ENCODE results near the gene WWOX.

Gene WWOX

DNA sequence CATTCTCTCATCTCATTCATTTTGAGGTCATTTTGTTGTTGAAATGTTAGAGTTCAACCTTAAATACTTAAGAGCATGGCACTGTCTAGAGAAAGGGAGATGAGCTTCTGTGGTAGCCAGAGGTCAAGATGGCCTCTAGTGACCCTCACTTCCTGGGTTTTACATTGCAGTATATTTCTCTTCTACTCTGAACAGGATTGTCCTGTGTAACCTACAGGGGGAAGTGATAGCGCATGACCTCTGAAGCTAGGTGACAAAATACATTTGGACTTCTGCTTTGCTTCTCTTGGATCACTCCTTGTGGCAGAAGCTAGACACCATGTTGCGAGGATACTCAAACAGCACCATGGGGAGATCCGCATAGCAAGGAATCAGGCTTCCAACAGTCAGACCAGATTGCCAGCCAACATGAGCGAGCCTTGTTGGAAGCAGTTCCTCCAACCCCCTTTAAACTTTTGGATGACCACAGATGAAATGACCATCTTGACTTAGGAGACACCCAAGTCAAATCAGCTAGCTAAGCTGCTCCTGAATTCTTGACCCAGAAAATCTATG lies 752.7 kb downstream of the WWOX start:
- DNase-seq (ENCODE audit: low spot score): no peak

DNA sequence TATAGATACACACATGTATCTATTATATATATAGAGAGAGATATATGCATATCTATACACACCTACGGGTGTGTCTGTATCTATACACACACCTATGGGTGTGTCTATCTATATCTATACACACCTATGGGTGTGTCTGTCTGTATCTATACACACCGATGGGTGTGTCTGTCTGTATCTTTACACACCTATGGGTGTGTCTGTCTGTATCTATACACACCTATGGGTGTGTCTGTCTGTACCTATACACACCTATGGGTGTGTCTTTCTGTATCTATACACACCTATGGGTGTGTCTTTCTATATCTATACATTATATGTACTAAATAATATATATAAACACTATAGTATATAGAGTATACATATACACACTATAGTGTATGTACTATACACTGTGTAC lies 762.6 kb downstream of the WWOX start:
- DNase-seq (ENCODE audit: low spot score): no peak

DNA sequence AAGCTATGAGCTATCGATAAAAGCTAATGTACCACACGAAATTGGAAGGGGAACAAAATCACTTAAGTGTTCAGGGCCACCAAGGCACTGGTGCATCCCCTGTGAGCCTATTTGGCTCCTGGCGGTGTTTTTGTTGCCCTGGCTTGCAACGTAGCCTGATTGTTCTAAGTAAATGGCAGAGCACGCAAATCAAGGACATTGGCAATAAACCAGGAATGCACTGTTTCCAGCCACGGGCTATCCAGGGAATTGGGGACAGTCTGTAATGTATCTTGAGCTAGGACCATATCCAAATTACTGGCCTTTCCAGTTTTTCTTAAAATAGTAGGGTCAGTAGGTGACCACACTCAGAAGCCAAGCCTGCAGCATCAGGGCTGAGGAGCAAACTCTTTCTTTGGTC lies 767.1 kb downstream of the WWOX start:
- DNase-seq (ENCODE audit: low spot score): no peak

DNA sequence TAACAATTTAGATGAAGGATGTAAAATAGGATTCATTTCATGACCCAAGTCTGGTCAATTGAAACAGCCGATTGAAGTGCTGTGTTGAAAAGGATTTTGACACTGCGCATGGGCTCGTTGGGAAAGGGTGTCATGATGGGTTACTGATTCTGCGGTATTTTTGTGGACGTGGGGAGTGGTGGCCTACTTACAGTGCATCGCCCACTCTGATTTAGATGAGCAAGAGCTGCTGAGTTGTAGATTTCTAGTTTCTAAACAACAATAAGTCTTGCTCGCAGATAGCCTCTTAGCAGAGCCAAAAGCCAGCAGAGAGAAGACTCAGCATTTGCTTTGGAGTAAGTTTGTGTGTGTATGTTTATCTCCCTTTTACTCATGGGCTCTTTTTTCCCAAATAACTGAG lies 770.0 kb downstream of the WWOX start:
- no peak for DNase-seq (ENCODE audit: low spot score)

DNA sequence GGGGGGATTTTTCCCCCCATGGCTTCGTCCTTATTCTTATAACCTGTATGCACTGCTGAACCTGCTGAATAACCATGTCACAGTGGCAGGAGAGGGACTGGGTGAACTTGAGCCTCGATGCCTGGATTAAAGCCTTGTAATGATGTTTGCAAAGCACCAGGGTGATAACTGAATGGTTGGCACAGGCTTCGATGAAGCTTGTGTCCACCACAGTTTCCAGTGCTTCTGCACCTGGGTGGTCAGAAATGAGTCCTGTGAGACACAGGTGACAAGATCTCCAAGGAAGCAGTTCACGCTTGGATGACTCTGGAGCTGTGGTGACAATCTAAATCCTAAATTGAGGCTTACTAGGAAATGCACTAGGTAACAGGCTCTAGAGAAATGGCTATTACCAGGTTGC lies 771.8 kb downstream of the WWOX start:
- DNase-seq (ENCODE audit: low spot score): no peak

DNA sequence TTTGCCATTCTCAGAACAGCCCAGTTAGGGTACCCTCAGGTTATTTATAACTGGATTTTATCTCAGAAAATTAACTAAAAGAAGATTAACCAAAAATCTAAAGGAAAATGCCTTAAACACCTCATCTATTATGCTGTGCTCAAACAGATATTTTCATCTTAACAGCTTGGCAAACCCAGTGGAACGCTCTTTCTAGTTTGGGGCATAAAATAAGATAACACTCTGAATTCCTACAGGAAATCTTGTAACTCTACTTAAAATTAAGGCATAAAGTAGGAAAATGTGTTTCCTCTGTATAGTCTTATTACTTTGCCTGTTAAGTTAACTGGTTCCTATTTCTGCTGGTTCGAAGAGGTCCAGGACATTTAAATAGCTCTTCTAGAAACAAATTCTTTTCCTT lies 777.2 kb downstream of the WWOX start:
- DNase-seq (ENCODE audit: low spot score): no peak

DNA sequence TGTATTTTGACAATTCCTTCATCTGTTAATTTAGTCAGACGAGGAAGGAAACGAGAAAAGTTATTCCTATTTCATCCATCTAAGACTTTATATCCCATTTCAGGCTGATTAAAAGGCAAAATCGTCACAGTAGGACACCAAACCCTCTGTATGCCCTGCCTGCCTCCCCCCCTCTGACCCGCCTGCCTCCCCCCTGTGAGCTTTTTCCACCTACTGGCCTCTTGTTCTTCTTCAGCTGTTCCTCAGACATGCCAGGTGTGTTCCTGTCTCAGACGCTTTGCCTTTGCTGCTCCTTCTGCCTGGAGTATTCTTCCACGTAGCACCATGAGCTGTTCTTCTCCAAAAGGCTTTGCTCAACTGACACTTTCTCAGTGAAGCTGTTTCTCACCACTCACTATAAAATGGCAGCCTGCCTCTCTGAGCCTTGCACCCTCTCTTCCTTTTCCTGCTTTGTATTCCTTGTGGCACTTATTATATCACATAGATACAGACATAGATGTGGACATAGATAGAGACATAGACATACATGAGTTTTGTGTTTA lies 777.7 kb downstream of the WWOX start:
- DNase-seq (ENCODE audit: low spot score): no peak

DNA sequence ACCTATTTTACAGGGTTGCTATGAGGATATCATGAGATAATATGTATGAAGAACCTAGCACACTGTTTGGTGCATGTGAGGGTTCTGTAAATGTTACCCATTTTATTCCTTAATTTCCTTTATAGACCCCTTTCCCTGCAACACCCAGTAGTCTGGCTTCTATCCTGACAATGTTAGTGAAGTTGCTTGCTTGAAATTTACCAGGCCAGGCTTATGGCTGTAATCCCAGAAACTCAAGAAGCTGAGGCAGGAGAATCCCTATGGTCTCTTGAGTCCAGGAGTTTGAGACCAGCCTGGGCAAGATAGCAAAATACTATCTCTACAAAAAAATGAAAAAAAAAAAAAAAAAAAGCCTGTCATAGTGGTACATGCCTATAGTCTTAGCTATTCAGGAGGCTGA lies 779.1 kb downstream of the WWOX start:
- DNase-seq (ENCODE audit: low spot score): no peak

DNA sequence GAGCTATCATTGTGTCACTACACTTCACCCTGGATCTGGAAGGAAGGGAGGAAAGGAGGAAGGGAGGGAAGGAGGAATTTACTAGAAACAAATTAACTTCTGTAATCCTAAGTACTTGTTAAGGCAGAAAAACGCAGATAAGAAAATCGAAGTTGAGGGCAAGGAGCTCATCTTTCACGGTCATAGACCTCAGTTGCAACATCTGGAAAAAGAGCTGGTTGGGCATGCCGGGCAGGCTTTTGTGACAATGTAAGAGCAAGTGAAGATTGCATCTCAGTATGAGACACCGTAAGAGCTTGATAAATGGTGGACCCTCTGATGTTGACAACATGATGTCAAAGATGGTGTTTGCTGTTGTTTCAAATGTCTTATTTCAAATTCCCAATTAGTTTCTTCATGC lies 779.6 kb downstream of the WWOX start:
- no peak for DNase-seq (ENCODE audit: low spot score)

DNA sequence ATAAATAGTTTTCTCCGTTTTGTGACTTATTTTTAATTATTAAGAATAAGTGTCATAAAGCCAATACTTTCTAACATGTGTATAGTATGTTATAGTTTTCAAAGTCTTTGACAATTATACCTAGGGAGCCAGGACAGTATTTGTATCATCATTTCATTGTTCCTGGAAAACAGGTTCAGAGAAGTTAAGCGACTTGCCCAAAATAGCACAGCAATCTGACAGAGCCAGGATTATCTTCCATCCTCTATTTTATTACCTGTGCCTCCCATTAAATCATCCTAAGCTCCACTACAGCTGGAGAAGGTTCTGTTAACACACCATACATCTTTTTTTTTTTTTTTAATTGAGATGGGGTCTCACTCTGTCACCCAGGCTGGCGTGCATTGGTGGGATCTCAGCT lies 782.7 kb downstream of the WWOX start:
- DNase-seq (ENCODE audit: low spot score): no peak

DNA sequence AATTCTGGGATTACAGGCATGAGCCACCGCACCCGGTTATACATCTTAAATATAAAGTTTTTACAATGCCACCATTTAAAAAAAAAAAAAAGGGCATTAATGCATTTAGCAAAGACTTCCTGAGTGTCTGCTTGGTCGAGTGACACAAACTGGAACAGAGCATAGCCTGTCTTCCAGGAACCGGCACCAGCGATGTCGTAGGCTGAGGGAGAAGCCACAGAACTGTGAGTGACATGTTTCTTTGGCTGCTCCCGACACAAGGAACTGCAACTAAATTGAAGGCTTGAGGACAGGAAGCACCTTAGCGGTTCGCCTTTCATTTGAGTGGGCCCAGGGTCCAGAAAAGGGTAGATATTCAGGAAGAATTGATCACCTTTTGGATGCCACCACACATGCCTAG lies 783.3 kb downstream of the WWOX start:
- DNase-seq (ENCODE audit: low spot score): no peak

DNA sequence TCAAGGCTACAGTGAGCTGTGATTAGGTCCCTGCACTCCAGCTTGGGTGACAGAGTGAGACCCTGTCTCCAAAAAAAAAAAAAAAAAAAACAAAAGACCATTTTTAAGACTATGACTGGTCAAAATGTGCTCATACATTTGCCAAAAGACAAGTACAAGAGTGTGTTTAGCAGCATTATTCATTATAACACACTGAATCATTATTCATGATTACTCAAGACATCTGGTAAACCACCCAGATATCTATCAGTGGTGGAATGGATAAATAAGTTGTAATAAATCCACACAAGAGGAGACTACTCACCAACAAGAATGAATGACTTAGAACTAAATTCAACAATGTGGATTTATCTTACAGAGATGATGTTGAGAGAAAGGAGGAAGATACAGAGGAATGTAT lies 784.8 kb downstream of the WWOX start:
- DNase-seq (ENCODE audit: low spot score): no peak

DNA sequence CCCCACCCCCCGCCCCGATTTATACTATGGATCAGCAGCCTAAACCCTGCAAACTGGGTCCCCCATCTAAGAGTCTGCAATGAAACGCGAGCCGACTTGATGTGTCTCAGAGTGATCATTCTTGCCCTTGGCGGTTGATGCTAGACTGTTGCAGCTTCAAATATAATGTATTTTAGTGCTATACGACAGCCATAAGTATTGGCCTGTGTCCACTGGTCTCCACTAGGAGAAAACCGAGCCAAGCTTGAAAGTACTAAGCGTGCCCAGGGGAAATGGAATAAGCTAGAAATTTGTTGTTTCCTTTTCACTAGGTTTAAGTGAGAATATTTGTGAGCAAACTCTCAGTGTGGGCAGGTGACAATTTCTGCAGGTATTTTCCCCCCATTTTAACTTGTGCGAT lies 789.9 kb downstream of the WWOX start:
- no peak for DNase-seq (ENCODE audit: low spot score)

DNA sequence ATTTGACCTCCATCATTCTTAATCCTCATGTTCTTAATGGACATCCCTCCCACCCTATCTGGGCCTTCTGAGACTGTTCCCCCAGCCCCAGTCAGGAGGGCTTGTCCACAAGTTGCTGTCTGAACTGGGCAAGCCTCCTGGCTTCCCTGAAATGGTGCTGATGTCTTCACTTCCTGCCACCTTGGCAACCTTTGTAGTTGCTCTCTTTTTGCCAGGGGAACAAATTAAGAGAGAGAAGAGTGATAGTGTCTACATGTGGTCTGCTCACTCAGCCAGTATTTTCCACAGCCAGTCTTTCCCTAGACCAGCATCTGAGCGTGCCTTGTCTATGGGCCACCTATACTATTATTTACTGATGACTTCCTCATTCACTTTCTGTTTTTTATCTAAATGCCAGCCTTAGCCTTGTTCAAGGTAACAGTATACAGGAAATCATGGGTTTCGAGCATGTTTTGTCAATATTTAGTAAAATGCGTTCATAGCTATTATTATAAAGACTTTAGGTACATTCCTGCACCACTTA lies 791.0 kb downstream of the WWOX start:
- DNase-seq (ENCODE audit: low spot score): no peak

DNA sequence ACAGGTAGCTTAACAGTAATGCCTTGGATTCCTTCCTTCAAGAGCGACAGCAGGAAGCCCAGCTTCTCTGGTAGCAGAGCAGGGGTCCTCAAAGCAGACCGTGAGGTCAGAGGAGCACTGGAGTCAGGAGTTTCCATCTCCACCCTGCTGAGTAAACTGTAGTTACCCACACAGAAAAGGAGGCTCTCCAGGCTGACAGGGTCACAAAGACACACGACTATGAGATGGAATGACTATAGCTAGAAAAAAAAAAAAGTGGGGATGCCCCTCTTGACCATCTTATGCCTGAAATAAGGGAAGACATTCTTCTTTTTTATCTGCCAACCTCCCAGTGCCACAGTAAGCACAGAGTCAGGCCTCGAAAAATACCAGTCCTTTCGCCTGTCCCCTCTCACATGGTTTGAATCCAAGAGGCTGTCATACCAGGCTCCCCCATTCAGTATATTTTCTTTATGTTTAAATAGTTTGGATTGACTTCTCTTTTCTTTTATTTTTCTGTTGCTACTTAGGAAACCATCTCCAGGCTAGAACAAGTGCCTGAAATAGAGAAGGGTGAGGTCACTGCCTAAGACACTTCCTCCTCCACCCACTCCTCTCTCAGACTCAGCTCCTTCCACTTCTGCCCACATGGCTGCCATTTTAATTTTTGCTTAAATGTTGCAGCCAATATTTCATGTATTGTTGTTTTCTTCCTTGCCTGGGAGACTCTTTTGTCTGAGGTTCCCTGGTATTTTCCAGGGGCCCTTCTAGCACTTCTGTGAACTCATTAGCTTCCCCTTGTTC lies 793.7 kb downstream of the WWOX start:
- DNase-seq (ENCODE audit: low spot score): no peak

DNA sequence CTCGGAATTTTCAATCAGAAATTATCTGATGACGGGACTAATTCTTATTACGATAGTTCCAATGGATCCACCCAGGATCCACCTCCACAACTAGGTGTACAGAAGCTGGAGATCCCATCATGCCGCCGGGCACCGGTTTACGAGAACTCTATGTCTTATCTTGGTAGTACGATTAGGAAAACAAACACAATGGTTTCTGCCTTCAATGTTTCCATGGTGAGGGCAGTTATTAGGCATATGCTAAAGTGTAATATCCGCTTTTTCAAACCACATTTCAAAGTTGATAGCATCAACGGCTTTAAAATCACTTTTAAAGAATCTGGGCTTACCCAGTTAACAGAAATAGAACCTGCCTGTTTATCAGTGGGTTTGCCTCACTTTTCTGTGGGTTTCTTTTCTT lies 795.4 kb downstream of the WWOX start:
- DNase-seq (ENCODE audit: low spot score): no peak

DNA sequence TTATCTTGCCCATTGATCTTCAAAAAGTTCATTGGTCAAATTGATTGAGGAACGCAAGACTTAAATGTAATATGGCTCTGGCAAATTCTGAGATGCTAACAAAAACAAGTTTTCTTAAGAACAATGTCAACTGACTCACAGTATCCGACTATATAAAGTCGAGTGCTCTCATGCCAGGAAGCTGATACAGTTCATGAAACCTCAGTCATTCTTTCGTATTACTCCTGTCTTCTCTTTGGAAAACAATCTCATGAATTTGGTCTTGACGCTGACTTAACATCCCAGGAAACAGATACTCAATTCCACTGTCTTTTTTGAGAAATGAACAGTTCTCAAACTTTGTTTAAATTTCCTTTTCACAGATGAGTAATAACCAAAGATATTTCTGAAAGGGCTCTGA lies 796.2 kb downstream of the WWOX start:
- no peak for DNase-seq (ENCODE audit: low spot score)

DNA sequence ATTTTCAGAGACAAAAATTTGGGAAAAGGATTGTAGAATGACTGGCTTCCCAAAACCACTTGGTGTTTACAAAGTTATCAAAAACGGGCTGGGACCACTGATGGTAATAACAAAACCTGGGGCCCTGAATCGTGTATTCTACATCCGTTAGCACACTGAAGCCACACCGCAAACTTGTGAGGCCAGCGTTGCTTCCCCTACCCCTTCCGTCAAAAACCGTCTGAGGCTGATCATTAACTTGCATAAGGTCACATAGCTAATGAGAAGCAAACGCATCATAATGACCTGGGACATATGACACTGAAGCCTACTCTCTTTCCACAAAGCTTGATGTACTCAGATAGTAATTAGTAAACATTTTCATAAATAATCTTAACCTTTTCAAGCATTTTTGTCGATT lies 796.8 kb downstream of the WWOX start:
- DNase-seq (ENCODE audit: low spot score): no peak

DNA sequence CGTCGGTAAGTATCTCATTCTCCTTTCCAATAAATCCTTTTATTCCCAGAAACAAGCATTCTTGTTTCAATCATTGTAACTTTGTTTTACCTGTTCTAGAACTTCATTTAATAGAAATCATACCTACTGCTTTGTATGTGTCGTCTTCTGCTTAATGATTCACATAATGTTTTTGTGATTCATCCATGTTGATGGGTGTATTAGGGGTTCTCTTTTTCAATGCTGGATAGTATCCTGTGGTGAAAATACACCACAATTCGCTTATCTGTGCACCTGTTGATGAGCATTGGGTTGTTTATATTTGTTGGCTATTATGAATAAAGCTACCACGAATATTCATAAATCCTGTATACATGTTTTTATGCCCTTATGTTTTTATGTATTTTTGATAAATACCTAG lies 797.8 kb downstream of the WWOX start:
- no peak for DNase-seq (ENCODE audit: low spot score)

DNA sequence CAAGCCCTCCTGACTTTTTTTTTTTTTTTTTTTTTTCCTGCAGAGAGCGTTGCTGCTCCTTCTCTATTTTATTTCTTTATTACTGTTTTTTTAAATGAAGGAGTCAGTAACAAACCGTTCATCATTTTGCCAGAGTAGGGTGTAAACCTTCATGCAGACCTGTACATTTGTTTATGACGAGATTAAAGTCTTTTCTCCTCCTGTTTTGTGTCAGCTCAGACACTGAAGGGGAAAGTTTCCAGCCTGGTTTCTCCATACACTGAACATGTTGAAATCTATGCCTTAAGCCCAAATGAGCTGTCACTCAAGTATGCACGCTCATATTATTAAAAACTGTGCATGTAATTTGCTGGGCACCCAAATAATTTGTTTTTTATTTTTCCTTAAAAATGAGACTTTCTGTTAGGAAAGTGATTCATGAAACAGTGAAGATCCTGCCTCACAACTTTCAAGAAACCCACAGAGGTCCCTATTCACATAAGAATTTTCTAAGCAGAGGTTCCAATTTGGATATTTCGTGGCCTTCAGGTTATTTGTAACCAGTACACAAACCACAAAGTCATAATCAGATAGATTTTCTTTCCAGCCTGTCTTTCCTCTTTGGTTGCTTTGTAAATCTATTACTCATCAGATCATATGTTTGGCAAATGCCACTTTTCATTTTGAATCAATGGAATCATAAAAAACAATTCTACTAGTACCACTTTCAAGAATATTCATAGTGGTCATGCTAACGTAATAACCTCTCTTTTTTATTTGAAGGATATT lies 800.8 kb downstream of the WWOX start:
- DNase-seq (ENCODE audit: low spot score): no peak

DNA sequence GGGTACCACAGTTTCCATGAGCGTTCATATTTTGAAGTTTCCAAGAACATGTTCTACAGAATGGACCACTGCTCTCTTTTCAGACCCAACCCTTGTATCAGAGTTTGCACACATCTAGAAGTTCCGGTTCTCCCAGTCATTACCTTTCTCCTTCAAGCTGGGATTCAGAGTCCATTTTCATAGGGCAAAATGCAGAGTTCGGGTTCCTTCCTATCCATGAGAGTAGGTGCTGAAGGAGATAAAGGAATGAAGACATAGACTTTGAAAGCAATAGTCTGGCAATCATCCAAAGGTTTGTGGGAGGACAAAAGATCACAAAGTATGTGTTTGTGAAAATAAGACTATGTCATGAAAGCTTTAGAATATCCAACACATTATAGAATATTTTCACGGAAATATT lies 801.5 kb downstream of the WWOX start:
- DNase-seq (ENCODE audit: low spot score): no peak

DNA sequence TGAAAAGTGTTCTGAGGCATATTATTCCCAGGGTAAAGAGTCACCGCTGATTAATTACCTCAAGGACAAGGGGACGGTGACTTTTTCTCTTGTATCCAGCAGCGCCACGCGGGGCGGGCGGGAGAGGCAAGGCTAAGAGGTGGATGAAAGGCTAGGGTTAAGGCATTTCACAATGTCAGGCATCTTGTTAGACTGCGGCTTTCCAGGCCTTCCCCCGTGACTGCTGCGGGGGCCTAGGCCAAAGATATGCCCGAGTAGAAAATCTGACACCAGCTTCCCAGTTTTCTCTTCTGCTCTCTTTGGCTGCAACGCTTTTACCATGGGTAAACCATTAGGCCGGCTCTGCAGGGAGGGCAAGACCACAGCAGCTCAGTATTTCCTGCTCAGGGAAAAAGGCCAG lies 802.9 kb downstream of the WWOX start:
- no peak for DNase-seq (ENCODE audit: low spot score)

DNA sequence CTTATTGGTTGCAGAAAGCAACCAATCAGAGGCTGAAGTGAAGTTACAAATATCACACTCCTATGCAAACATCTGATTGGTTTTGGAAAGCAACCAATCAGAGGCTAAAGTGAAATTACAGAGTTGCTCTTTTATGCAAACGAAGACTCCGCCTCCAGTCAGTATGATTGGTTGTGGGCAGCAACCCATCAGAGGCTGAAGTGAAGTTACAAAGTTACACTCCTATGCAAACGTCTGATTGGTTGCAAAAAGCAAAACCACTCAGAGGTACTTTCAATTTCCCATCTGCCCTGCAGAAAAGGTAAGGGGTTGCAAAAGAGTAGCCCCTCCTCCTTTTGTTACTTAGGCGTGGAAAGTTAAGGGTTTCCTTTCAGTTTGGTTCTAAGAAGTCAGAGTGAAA lies 803.8 kb downstream of the WWOX start:
- DNase-seq (ENCODE audit: low spot score): no peak

Measured in hematopoietic multipotent progenitor cell treated with erythropoietin and hydrocortisone succinate and interleukin-3 and kit ligand, for 15 days (in vitro differentiated cells).